Left lung (tissue), 10 donors: ENCODE results near the gene CENPQ. TPM values are rescaled to one million over a fixed set of nuclear protein-coding genes. Genes with fewer than 3 reads are reported as not detected.
A peak's percentile ranks its signal among the peaks of the same experiment; 100 is the strongest.
"Not testable (repeated sequence)": the region's sequence is repeated elsewhere in the genome, so short reads cannot be mapped to it uniquely, and the experiment has no call there.

ENCODE experiments used
- ATAC-seq: fragments of 200-7000 bp; cut with Tn5 transposase; one replicate; pipeline ENCODE4 v1.9.1; 2020; ENCODE audit warnings: moderate library complexity
- DNase-seq, 4 donors: peaks; one replicate each; pipeline ENCODE4 v3.0.0-alpha.2; 2013 to 2020
- H3K27ac ChIP-seq, 2 donors: fragments of 200-600 bp; sonication (generic) in 1 of 2; one replicate each; pipeline versions ENCODE4 v1.5.0 to v1.8.0; 2020 to 2021
- H3K27me3 ChIP-seq, 2 donors: fragments of 200-600 bp; sonication (generic) in 1 of 2; one replicate each; pipeline versions ENCODE4 v1.5.0 to v1.8.0; 2020 to 2021
- H3K36me3 ChIP-seq, 2 donors: fragments of 200-600 bp; sonication (generic) in 1 of 2; one replicate each; pipeline versions ENCODE4 v1.5.0 to v1.8.0; 2020 to 2021
- H3K4me1 ChIP-seq, 2 donors: fragments of 200-600 bp; one replicate each; pipeline ENCODE4 v1.8.0; 2021
- H3K4me3 ChIP-seq, 2 donors: fragments of 200-600 bp; sonication (generic) in 1 of 2; one replicate each; pipeline versions ENCODE4 v1.5.0 to v1.8.0; 2020 to 2021; ENCODE audit warnings: mild to moderate bottlenecking in 1 of 2
- H3K9me3 ChIP-seq, 2 donors: fragments of 200-600 bp; sonication (generic) in 1 of 2; one replicate each; pipeline versions ENCODE4 v1.5.0 to v1.8.0; 2020 to 2021
- intact Hi-C, 2 donors: fragments of 100-400 bp; cut with DNase I; formaldehyde crosslinking; loops; one replicate each; pipeline versions ENCODE4 v1.11.2 to v1.14.2; 2022
- polyA plus RNA-seq, 6 donors: library from polyadenylated mRNA; unstranded; fragments of 120-200 nt; gene quantifications; one replicate each; pipeline ENCODE4 v1.2.1, GENCODE V29; 2013; ENCODE audit not compliant: insufficient read length in 6 of 6
- total RNA-seq, 2 donors: library from RNA; stranded (reverse); fragmentation: NEBNext Ultra II Directional; extraction: Animal tissue kit (Norgen Biotek cat#: 25700); gene quantifications; one replicate each; pipeline ENCODE4 v1.2.1, GENCODE V29; 2021
- TF ChIP-seq, protein P1 (sequence below), 2 donors: fragments of 200-600 bp; sonication (generic) in 1 of 2; IDR thresholded peaks; one replicate each; pipeline versions ENCODE4 v1.5.0 to v1.8.0; 2021; ENCODE audit warnings: antibody characterized with exemption in 2 of 2
- donor health status: DM: no; HTN: yes; CAD: no.
- donor health status: DM: no; HTN: no; CAD: no.

The CENPQ gene
- total and polyA plus RNA-seq, 8 donors: 3.8 to 18.3 (median 11.5) TPM

DNA sequence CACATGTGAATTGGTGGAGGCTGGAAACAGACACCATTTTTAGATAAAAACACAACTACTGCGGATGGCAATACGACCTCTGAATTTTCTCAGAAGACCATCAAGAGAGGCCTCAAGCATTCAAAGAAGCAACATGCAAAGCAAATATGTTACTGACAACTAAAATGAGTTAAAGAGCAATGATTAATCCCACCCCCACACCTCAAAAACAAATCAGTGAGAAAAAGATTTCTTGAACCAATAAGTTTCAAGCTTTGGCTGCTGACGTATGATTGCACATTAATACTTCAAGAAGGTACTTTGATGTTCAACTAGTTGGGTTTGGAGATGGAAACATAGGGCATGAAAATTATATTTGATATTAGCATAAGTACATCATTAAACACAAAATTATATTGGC is 1.1 kb upstream of the CENPQ start:
- no peaks in the 10 kb centered on the region for H3K9me3 ChIP-seq
- no peaks in the 10 kb centered on the region for H3K27me3 ChIP-seq
- TF ChIP-seq, protein P1, sequence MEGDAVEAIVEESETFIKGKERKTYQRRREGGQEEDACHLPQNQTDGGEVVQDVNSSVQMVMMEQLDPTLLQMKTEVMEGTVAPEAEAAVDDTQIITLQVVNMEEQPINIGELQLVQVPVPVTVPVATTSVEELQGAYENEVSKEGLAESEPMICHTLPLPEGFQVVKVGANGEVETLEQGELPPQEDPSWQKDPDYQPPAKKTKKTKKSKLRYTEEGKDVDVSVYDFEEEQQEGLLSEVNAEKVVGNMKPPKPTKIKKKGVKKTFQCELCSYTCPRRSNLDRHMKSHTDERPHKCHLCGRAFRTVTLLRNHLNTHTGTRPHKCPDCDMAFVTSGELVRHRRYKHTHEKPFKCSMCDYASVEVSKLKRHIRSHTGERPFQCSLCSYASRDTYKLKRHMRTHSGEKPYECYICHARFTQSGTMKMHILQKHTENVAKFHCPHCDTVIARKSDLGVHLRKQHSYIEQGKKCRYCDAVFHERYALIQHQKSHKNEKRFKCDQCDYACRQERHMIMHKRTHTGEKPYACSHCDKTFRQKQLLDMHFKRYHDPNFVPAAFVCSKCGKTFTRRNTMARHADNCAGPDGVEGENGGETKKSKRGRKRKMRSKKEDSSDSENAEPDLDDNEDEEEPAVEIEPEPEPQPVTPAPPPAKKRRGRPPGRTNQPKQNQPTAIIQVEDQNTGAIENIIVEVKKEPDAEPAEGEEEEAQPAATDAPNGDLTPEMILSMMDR (IDR thresholded peaks at IDR 0.05): no peak
- H3K36me3 ChIP-seq: peaks cover 0 to 10% of the 10 kb centered on the region in 2 donors
- H3K4me1 ChIP-seq: peaks cover 7 to 45% of the 10 kb centered on the region in 2 donors
- DNase-seq (peak in 2 of 4 donors; percentile 3 to 26), ATAC-seq (no peak)
- intact Hi-C loops: no loop called here
- H3K27ac ChIP-seq: peak overlapping the region in 1 of 2 donors; percentile 78
- H3K4me3 ChIP-seq: peak overlapping the region; percentile 68

- peak; percentile 45 for ATAC-seq
- Histone ChIP-seq H3K4me3 (peak overlapping the region; percentile 68), H3K27ac (peak overlapping the region; percentile 63 to 78), H3K4me1 (peaks cover 7 to 45% of the 10 kb centered on the region in 2 donors), H3K36me3 (peaks cover 0 to 8% of the 10 kb centered on the region in 2 donors), H3K9me3 (no peaks in the 10 kb centered on the region), H3K27me3 (no peaks in the 10 kb centered on the region)
- TF ChIP-seq, protein P1 (IDR thresholded peaks at IDR 0.05): no peak
- DNase-seq: peak in 1 of 4 donors; percentile 7
- intact Hi-C loops: no loop called here
Observed at GRCh38 chr6:49462599-49462926, 607 bp upstream of the CENPQ start.

DNA sequence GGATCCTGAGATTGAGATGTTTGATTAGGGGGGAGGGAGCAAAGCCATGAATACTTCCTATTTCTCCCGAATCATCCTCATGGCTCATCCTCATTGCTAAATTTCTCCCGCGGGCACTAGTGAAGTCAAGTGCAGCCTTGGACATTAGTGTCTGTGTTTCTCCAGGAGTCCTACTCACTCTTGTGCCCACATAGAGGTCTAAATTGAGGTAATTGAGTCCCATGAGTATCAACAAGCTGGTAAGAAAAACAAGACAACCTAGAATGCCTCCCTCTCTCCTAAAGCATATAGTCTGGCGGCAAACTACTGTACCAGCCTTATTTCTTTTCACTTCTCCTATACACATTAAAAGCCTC is 420 bp downstream of the CENPQ start:
- no peaks in the 10 kb centered on the region for H3K9me3 ChIP-seq
- no peak for ATAC-seq
- H3K4me3 ChIP-seq: peak overlapping the region; percentile 68
- TF ChIP-seq, protein P1 (IDR thresholded peaks at IDR 0.05): no peak
- H3K27me3 ChIP-seq: no peaks in the 10 kb centered on the region
- intact Hi-C loops: no loop called here
- H3K36me3 ChIP-seq: peaks cover 0 to 7% of the 10 kb centered on the region in 2 donors
- H3K4me1 ChIP-seq: peaks cover 7 to 45% of the 10 kb centered on the region in 2 donors
- peak overlapping the region in 1 of 2 donors; percentile 78 for H3K27ac ChIP-seq
- DNase-seq: no peak

GRCh38 chr6:49464691-49465090 is 1.5 kb downstream of the CENPQ start:
- ATAC-seq (no peak), DNase-seq (no peak)
- TF ChIP-seq, protein P1 (IDR thresholded peaks at IDR 0.05): no peak
- Histone ChIP-seq H3K27ac (no peak overlapping the region), H3K4me3 (peak overlapping the region in 1 of 2 donors; percentile 68), H3K4me1 (peaks cover 7 to 37% of the 10 kb centered on the region in 2 donors), H3K36me3 (no peaks in the 10 kb centered on the region), H3K9me3 (no peaks in the 10 kb centered on the region), H3K27me3 (no peaks in the 10 kb centered on the region)
- intact Hi-C loops: no loop called here

DNA sequence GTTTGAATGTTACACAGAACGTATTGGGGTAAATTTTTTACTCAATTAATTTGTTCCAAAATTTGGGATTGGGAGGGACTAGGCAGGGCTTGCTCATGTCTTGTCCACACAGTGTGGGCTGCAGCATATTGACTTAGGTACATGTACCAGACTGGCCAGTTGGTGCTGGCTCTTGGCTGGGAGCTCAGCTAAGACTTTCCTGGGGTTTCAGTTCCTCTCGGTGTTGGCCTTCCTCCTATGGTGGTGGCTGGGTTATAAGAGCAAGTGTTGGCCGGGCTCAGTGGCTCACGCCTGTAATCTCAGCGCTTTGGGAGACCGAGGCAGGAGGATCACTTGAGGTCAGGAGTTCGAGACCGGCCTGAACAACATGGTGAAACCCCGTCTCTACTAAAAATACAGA is 4.9 kb downstream of the CENPQ start:
- ATAC-seq (no peak), DNase-seq (no peak)
- intact Hi-C loops: no loop called here

GRCh38 chr6:49476564-49476963 is 13.4 kb downstream of the CENPQ start:
- ATAC-seq, intact Hi-C loops, H3K27ac ChIP-seq, H3K4me3 ChIP-seq, H3K4me1 ChIP-seq, DNase-seq, H3K9me3 ChIP-seq, H3K27me3 ChIP-seq: not testable (repeated sequence)
- peaks cover 0 to 26% of the 10 kb centered on the region in 2 donors for H3K36me3 ChIP-seq

More for the DNA sequence above, 4.9 kb downstream of the CENPQ start:
- Histone ChIP-seq H3K27me3 (no peaks in the 10 kb centered on the region), H3K36me3 (peaks cover 0 to 8% of the 10 kb centered on the region in 2 donors), H3K27ac (no peak overlapping the region), H3K4me3 (no peak overlapping the region), H3K9me3 (no peaks in the 10 kb centered on the region), H3K4me1 (peaks cover 7 to 13% of the 10 kb centered on the region in 2 donors)
- TF ChIP-seq, protein P1 (IDR thresholded peaks at IDR 0.05): no peak
